ENCODE results near the gene NEU2. TPM values are rescaled to one million over a fixed set of nuclear protein-coding genes. Genes with fewer than 3 reads are reported as not detected.
A peak's percentile ranks its signal among the peaks of the same experiment; 100 is the strongest.
"Not testable (repeated sequence)": the region's sequence is repeated elsewhere in the genome, so short reads cannot be mapped to it uniquely, and the experiment has no call there.

NEU2 gene
- total RNA-seq, 4 donors from 2014 or later: not detected

DNA sequence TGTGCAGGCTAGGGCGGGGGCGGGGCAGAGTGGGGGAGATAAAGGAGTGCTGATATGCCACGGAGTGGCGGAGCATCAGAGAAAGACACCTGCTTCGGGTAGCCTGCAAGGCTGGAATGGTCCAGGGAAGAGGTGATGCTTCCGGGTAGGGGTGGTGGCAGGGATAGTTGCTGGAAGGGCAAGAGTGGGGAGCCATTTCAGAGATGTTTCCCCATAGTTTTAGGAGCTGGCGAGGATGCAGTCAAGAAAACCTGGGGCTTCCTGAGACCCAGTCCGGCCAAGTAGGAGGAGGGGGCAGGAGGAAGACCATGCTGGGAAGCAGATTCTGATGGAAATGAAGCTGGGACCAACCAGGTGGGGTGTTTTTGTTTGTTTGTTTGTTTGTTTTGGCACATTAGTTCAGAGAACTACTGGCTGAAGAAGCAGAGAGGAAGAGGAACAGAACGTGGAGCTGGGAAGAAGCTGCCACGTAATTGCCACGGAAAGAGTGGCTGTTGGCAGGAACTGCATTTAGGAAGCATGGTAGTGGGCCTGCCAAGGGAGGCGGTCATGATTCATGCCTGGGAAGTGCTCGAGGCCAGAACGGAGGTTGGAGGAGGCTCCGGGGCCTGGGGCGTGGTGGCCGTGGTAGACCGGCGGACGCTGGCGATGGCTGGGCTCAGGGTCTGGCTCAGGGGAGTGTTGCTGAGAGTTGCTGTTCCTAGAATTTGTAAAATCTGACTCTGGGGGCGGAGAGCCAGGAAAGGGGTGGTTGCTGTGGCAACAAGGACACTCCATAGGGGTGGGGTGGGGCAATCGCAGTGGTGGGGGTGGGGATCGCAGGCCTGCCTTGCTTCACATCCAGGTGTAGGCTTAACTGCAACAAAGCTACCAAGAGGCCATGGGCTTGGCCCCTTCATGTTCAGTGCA, 19.0 kb downstream of the NEU2 start:
- no peak for DNase-seq (ENCODE audit: extremely low spot score)
- Histone ChIP-seq H3K27me3 (peaks cover 0 to 45% (median 2%) of the 10 kb centered on the region in 4 donors), H3K4me3 (no peak overlapping the region), H3K27ac (replicated peaks in 1 of 4) (peak overlapping the region in 2 of 4 donors; percentile 7 to 46), H3K36me3 (no peaks in the 10 kb centered on the region), H3K9me3 (no peaks in the 10 kb centered on the region), H3K4me1 (peaks cover 0 to 9% (median 3%) of the 10 kb centered on the region in 4 donors)
- intact Hi-C loops (cut with DNase I): loop anchor here (10.0 kb wide), 1 partner anchor 447 kb away; no protein-coding TSS in a partner anchor
- peak; percentile 32 to 67 for TF ChIP-seq POLR2AphosphoS5 (IDR thresholded peaks at IDR 0.05)
- TF ChIP-seq, protein P1, sequence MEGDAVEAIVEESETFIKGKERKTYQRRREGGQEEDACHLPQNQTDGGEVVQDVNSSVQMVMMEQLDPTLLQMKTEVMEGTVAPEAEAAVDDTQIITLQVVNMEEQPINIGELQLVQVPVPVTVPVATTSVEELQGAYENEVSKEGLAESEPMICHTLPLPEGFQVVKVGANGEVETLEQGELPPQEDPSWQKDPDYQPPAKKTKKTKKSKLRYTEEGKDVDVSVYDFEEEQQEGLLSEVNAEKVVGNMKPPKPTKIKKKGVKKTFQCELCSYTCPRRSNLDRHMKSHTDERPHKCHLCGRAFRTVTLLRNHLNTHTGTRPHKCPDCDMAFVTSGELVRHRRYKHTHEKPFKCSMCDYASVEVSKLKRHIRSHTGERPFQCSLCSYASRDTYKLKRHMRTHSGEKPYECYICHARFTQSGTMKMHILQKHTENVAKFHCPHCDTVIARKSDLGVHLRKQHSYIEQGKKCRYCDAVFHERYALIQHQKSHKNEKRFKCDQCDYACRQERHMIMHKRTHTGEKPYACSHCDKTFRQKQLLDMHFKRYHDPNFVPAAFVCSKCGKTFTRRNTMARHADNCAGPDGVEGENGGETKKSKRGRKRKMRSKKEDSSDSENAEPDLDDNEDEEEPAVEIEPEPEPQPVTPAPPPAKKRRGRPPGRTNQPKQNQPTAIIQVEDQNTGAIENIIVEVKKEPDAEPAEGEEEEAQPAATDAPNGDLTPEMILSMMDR (IDR thresholded peaks at IDR 0.05): no peak
- 44% methylated on average over 23 of the region's 24 CpGs for WGBS

DNA sequence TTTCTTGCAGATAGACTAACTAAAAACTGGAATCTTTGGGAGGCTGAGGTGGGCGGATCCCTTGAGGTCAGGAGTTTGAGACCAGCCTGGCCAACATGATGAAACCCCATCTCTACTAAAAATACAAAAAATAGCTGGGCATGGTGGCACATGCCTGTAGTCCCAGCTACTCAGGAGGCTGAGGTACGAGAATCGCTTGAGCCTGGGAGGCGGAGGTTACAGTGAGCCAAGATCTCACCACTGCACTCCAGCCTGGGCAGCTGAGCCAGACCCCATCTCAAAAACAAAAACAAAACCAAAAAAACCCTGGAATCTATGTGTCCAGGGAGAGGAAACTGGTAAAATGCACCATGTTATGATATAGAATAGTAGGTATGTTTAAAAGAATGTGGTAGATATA, 20.0 kb downstream of the NEU2 start:
- DNase-seq (ENCODE audit: extremely low spot score); H3K36me3 ChIP-seq: not testable (repeated sequence)
- WGBS: 95% methylated on average over 4 of the region's 4 CpGs

GRCh38 chr2:233053928-233054784, 21.7 kb downstream of the NEU2 start:
- Histone ChIP-seq H3K4me1 (peaks cover 1 to 12% (median 4%) of the 10 kb centered on the region in 4 donors), H3K27me3 (peaks cover 0 to 40% (median 2%) of the 10 kb centered on the region in 4 donors), H3K4me3 (no peak overlapping the region), H3K9me3 (no peaks in the 10 kb centered on the region), H3K36me3 (no peaks in the 10 kb centered on the region), H3K27ac (replicated peaks in 1 of 4) (no peak overlapping the region)
- 32% methylated on average over 20 of the region's 22 CpGs for WGBS
- DNase-seq (ENCODE audit: extremely low spot score): no peak
- TF ChIP-seq, protein P1 (IDR thresholded peaks at IDR 0.05): peak; percentile 47 to 77 (median 72)
- TF ChIP-seq POLR2A (IDR thresholded peaks at IDR 0.05; ENCODE audit: low read depth): no peak
- intact Hi-C loops (cut with DNase I): loop anchor here (10.0 kb wide), 1 partner anchor 449 kb away; no protein-coding TSS in a partner anchor

More for the DNA sequence above, 20.0 kb downstream of the NEU2 start:
- peaks cover 0 to 40% (median 2%) of the 10 kb centered on the region in 4 donors for H3K27me3 ChIP-seq
- H3K9me3 ChIP-seq; H3K4me1 ChIP-seq; H3K4me3 ChIP-seq; H3K27ac ChIP-seq (replicated peaks in 1 of 4): not testable (repeated sequence)
- intact Hi-C loops (cut with DNase I): loop anchor here (10.0 kb wide), 1 partner anchor 448 kb away; no protein-coding TSS in a partner anchor

GRCh38 chr2:233055362-233055761, 22.9 kb downstream of the NEU2 start:
- intact Hi-C loops (cut with DNase I): loop anchor here (10.0 kb wide), 1 partner anchor 451 kb away; no protein-coding TSS in a partner anchor
- Histone ChIP-seq H3K4me3 (no peak overlapping the region), H3K27me3 (peaks cover 0 to 40% (median 2%) of the 10 kb centered on the region in 4 donors), H3K36me3 (no peaks in the 10 kb centered on the region), H3K9me3 (no peaks in the 10 kb centered on the region), H3K4me1 (peaks cover 4 to 18% (median 11%) of the 10 kb centered on the region in 4 donors), H3K27ac (replicated peaks in 1 of 4) (no peak overlapping the region)
- no peak for DNase-seq (ENCODE audit: extremely low spot score)
- TF ChIP-seq, protein P1 (IDR thresholded peaks at IDR 0.05): no peak
- TF ChIP-seq POLR2A (IDR thresholded peaks at IDR 0.05; ENCODE audit: low read depth) (no peak), POLR2AphosphoS5 (IDR thresholded peaks at IDR 0.05) (no peak), EP300 (IDR thresholded peaks at IDR 0.05) (no peak)
- 100% methylated on average over 2 of the region's 2 CpGs for WGBS
